Measurements from ENCODE around the gene TOM1L1. TPM values are rescaled to one million over a fixed set of nuclear protein-coding genes. Genes with fewer than 3 reads are reported as not detected.

The TOM1L1 gene
- total RNA-seq, 4 donors from 2014 or later: 7.1 to 103 (median 55.4) TPM

- in situ Hi-C loops (cut with MboI; ENCODE audit: low pct_ligation_motif_present in 1 of 4, low pct_unique_long_range_greater_than_20kb in 1 of 4, low sequenced_read_pairs in 3 of 4): no loop called here
Observed at GRCh38 chr17:54945231-54945630, 44.6 kb downstream of the TOM1L1 start.

DNA sequence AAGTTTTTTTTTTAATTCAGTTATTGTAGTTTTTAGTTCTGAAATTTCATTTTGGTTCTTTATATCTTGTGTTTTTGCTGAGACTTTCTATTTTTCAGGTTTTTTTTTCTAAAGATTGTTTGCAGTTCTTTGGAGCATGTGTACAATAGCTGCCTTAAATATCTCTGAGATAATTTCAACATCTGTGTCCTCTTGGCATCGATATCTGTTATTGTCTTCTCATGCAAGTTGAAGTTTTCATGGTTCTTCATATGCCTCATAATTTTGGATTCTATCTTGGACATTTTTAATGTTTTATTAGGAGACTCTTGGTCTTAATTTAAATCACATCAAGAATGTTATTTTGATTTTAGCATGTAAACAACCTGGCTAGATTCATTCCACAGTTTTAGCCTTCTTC is 45.0 kb downstream of the TOM1L1 start:
- Histone ChIP-seq H3K27me3 (no peaks in the 10 kb centered on the region), H3K9me3 (no peaks in the 10 kb centered on the region), H3K4me3 (no peak overlapping the region), H3K4me1 (no peaks in the 10 kb centered on the region), H3K36me3 (peaks cover 0 to 5% (median under 1%) of the 10 kb centered on the region in 4 donors), H3K27ac (no peak overlapping the region)
- DNase-seq: no peak
- intact Hi-C loops (cut with DNase I; ENCODE audit: low total_unique reads): no loop called here
- TF ChIP-seq EP300 (IDR thresholded peaks at IDR 0.05; ENCODE audit: low read depth) (no peak), CTCF (IDR thresholded peaks at IDR 0.05) (no peak), POLR2A (IDR thresholded peaks at IDR 0.05) (no peak), POLR2AphosphoS5 (IDR thresholded peaks at IDR 0.05) (no peak)
- 89 to 93% methylated on average over 1 of the region's 1 CpG for WGBS, 2 donors (ENCODE audit: low coverage in 1 of 2)
- in situ Hi-C loops (cut with MboI; ENCODE audit: low pct_ligation_motif_present in 1 of 4, low pct_unique_long_range_greater_than_20kb in 1 of 4, low sequenced_read_pairs in 3 of 4): no loop called here

More at GRCh38 chr17:54945231-54945630, 44.6 kb downstream of the TOM1L1 start:
- intact Hi-C loops (cut with DNase I; ENCODE audit: low total_unique reads): no loop called here
- WGBS, 2 donors (ENCODE audit: low coverage in 1 of 2): 25 to 70% methylated on average over 1 of the region's 1 CpG
- H3K4me3 ChIP-seq: no peak overlapping the region
- H3K4me1 ChIP-seq: no peaks in the 10 kb centered on the region
- peaks cover 0 to under 1% (median 0%) of the 10 kb centered on the region in 4 donors for H3K36me3 ChIP-seq
- DNase-seq: no peak
- no peak overlapping the region for H3K27ac ChIP-seq
- H3K27me3 ChIP-seq: no peaks in the 10 kb centered on the region
- H3K9me3 ChIP-seq: no peaks in the 10 kb centered on the region
- no peak for TF ChIP-seq CTCF (IDR thresholded peaks at IDR 0.05)
- TF ChIP-seq POLR2AphosphoS5 (IDR thresholded peaks at IDR 0.05): no peak
- no peak for TF ChIP-seq POLR2A (IDR thresholded peaks at IDR 0.05)

DNA sequence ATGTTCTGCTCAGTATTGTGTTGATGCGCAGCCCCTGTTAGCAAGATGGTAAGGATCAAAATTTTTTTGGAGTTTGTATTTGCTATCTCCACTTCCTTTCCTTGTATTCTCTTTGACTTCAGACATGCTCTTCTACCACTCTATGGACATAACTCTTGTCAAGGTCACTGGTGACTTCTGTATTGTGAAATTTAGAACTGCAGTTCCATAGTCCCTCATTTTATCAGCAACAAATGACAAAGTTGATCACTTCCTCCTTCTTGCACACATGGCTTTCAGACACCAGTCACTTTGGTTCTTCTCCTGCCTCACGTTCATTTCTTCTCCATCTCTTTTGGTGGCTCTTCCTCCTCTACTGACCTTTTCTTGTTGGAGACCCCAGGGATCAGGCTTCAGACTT is 46.7 kb downstream of the TOM1L1 start:
- WGBS, 2 donors (ENCODE audit: low coverage in 1 of 2): 88 to 90% methylated on average over 2 of the region's 2 CpGs
- intact Hi-C loops (cut with DNase I; ENCODE audit: low total_unique reads): no loop called here
- no peak overlapping the region for H3K4me3 ChIP-seq
- H3K27ac ChIP-seq: no peak overlapping the region
- no peaks in the 10 kb centered on the region for H3K27me3 ChIP-seq
- H3K4me1 ChIP-seq: no peaks in the 10 kb centered on the region
- no peaks in the 10 kb centered on the region for H3K9me3 ChIP-seq
- H3K36me3 ChIP-seq: peaks cover 0 to 10% (median 4%) of the 10 kb centered on the region in 4 donors
- in situ Hi-C loops (cut with MboI; ENCODE audit: low pct_ligation_motif_present in 1 of 4, low pct_unique_long_range_greater_than_20kb in 1 of 4, low sequenced_read_pairs in 3 of 4): no loop called here
- no peak for DNase-seq
- TF ChIP-seq CTCF (IDR thresholded peaks at IDR 0.05) (no peak), POLR2A (IDR thresholded peaks at IDR 0.05) (no peak), POLR2AphosphoS5 (IDR thresholded peaks at IDR 0.05) (no peak), EP300 (IDR thresholded peaks at IDR 0.05; ENCODE audit: low read depth) (no peak)

GRCh38 chr17:54948380-54948779 is 47.7 kb downstream of the TOM1L1 start:
- 60 to 65% methylated on average over 5 of the region's 5 CpGs for WGBS, 2 donors (ENCODE audit: low coverage in 1 of 2)

More at GRCh38 chr17:54948380-54948779, 47.7 kb downstream of the TOM1L1 start:
- Histone ChIP-seq H3K27me3 (no peaks in the 10 kb centered on the region), H3K36me3 (peaks cover 0 to 10% (median 4%) of the 10 kb centered on the region in 4 donors), H3K4me1 (no peaks in the 10 kb centered on the region), H3K27ac (no peak overlapping the region), H3K9me3 (no peaks in the 10 kb centered on the region), H3K4me3 (no peak overlapping the region)
- TF ChIP-seq CTCF (IDR thresholded peaks at IDR 0.05): no peak
- no peak for TF ChIP-seq POLR2A (IDR thresholded peaks at IDR 0.05)
- TF ChIP-seq POLR2AphosphoS5 (IDR thresholded peaks at IDR 0.05): no peak
- TF ChIP-seq EP300 (IDR thresholded peaks at IDR 0.05; ENCODE audit: low read depth): no peak
- in situ Hi-C loops (cut with MboI; ENCODE audit: low pct_ligation_motif_present in 1 of 4, low pct_unique_long_range_greater_than_20kb in 1 of 4, low sequenced_read_pairs in 3 of 4): no loop called here
- no peak for DNase-seq
- intact Hi-C loops (cut with DNase I; ENCODE audit: low total_unique reads): no loop called here

All from transverse colon (tissue), 4 donors.